ENCODE data around the gene SLC38A11. TPM values are rescaled to one million over a fixed set of nuclear protein-coding genes. Genes with fewer than 3 reads are reported as not detected.
A peak's percentile ranks its signal among the peaks of the same experiment; 100 is the strongest.

SLC38A11 gene
- total and polyA plus RNA-seq, 2 of the 13 experiments (the other 11 are each of a cell fraction or from before 2014, with no cell fraction given): 14.0 to 14.3 TPM

DNA sequence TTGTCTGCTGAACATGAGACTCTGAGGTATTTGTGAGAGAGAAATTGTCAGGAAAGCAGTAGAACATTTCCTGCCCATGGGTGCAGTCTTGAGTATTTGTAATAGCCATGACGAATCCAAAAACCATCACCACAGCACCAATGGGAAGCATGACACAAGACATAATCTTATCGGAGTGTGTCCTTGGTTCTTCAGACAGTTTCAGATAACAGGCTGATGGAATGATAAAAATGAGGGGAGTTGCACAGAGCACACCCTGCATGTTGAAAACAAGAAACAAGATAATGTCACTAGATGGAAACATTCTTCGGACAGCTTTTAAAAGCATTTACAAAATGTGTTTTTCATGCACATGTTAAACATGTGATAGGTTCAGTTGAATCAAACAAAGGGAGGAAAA is 56.9 kb downstream of the SLC38A11 start (continued):
- no peak for TF ChIP-seq STAG1 (CRISPR knock-in tag; IDR thresholded peaks at IDR 0.05)
- TF ChIP-seq MZF1 (CRISPR knock-in tag; IDR thresholded peaks at IDR 0.05; ENCODE audit: borderline replicate concordance): no peak
- TF ChIP-seq, protein P1, sequence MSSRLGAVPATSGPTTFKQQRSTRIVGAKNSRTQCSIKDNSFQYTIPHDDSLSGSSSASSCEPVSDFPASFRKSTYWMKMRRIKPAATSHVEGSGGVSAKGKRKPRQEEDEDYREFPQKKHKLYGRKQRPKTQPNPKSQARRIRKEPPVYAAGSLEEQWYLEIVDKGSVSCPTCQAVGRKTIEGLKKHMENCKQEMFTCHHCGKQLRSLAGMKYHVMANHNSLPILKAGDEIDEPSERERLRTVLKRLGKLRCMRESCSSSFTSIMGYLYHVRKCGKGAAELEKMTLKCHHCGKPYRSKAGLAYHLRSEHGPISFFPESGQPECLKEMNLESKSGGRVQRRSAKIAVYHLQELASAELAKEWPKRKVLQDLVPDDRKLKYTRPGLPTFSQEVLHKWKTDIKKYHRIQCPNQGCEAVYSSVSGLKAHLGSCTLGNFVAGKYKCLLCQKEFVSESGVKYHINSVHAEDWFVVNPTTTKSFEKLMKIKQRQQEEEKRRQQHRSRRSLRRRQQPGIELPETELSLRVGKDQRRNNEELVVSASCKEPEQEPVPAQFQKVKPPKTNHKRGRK (CRISPR knock-in tag; IDR thresholded peaks at IDR 0.05): no peak
- TF ChIP-seq, protein P2, sequence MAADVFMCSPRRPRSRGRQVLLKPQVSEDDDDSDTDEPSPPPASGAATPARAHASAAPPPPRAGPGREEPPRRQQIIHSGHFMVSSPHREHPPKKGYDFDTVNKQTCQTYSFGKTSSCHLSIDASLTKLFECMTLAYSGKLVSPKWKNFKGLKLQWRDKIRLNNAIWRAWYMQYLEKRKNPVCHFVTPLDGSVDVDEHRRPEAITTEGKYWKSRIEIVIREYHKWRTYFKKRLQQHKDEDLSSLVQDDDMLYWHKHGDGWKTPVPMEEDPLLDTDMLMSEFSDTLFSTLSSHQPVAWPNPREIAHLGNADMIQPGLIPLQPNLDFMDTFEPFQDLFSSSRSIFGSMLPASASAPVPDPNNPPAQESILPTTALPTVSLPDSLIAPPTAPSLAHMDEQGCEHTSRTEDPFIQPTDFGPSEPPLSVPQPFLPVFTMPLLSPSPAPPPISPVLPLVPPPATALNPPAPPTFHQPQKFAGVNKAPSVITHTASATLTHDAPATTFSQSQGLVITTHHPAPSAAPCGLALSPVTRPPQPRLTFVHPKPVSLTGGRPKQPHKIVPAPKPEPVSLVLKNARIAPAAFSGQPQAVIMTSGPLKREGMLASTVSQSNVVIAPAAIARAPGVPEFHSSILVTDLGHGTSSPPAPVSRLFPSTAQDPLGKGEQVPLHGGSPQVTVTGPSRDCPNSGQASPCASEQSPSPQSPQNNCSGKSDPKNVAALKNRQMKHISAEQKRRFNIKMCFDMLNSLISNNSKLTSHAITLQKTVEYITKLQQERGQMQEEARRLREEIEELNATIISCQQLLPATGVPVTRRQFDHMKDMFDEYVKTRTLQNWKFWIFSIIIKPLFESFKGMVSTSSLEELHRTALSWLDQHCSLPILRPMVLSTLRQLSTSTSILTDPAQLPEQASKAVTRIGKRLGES (CRISPR knock-in tag; IDR thresholded peaks at IDR 0.05; ENCODE audit: borderline replicate concordance): no peak
- no peak for TF ChIP-seq MED13 (CRISPR knock-in tag; IDR thresholded peaks at IDR 0.05)
- TF ChIP-seq, protein P3, sequence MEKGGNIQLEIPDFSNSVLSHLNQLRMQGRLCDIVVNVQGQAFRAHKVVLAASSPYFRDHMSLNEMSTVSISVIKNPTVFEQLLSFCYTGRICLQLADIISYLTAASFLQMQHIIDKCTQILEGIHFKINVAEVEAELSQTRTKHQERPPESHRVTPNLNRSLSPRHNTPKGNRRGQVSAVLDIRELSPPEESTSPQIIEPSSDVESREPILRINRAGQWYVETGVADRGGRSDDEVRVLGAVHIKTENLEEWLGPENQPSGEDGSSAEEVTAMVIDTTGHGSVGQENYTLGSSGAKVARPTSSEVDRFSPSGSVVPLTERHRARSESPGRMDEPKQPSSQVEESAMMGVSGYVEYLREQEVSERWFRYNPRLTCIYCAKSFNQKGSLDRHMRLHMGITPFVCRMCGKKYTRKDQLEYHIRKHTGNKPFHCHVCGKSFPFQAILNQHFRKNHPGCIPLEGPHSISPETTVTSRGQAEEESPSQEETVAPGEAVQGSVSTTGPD (CRISPR knock-in tag; IDR thresholded peaks at IDR 0.05): no peak
- no peak for TF ChIP-seq PHF20 (CRISPR knock-in tag; IDR thresholded peaks at IDR 0.05)
- TF ChIP-seq ZNF256 (CRISPR knock-in tag; conservative IDR thresholded peaks at IDR 0.05): no peak
- TF ChIP-seq, protein P4, sequence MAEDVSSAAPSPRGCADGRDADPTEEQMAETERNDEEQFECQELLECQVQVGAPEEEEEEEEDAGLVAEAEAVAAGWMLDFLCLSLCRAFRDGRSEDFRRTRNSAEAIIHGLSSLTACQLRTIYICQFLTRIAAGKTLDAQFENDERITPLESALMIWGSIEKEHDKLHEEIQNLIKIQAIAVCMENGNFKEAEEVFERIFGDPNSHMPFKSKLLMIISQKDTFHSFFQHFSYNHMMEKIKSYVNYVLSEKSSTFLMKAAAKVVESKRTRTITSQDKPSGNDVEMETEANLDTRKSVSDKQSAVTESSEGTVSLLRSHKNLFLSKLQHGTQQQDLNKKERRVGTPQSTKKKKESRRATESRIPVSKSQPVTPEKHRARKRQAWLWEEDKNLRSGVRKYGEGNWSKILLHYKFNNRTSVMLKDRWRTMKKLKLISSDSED (CRISPR knock-in tag; IDR thresholded peaks at IDR 0.05): no peak
- TF ChIP-seq ZKSCAN8 (CRISPR knock-in tag; IDR thresholded peaks at IDR 0.05; ENCODE audit: borderline replicate concordance): peak; percentile 69; the same call in 1 of the 2 replicates
- TF ChIP-seq, protein P5, sequence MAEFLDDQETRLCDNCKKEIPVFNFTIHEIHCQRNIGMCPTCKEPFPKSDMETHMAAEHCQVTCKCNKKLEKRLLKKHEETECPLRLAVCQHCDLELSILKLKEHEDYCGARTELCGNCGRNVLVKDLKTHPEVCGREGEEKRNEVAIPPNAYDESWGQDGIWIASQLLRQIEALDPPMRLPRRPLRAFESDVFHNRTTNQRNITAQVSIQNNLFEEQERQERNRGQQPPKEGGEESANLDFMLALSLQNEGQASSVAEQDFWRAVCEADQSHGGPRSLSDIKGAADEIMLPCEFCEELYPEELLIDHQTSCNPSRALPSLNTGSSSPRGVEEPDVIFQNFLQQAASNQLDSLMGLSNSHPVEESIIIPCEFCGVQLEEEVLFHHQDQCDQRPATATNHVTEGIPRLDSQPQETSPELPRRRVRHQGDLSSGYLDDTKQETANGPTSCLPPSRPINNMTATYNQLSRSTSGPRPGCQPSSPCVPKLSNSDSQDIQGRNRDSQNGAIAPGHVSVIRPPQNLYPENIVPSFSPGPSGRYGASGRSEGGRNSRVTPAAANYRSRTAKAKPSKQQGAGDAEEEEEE (CRISPR knock-in tag; IDR thresholded peaks at IDR 0.05; ENCODE audit: borderline replicate concordance): no peak
- TF ChIP-seq, protein P6, sequence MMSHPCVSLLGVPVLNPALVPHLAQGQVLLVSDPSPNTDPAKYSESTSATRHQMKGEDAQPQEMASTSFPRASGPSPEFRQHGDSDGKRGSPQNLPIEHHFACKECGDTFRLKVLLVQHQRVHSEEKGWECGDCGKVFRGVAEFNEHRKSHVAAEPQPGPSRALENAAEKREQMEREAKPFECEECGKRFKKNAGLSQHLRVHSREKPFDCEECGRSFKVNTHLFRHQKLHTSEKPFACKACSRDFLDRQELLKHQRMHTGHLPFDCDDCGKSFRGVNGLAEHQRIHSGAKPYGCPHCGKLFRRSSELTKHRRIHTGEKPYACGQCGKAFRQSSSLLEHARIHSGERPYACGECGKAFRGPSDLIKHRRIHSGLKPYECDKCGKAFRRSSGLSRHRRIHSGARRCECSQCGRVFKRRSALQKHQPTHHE (CRISPR knock-in tag; IDR thresholded peaks at IDR 0.05; ENCODE audit: borderline replicate concordance): no peak
- TF ChIP-seq ZNF605 (CRISPR knock-in tag; IDR thresholded peaks at IDR 0.05): no peak
- TF ChIP-seq, protein P7, sequence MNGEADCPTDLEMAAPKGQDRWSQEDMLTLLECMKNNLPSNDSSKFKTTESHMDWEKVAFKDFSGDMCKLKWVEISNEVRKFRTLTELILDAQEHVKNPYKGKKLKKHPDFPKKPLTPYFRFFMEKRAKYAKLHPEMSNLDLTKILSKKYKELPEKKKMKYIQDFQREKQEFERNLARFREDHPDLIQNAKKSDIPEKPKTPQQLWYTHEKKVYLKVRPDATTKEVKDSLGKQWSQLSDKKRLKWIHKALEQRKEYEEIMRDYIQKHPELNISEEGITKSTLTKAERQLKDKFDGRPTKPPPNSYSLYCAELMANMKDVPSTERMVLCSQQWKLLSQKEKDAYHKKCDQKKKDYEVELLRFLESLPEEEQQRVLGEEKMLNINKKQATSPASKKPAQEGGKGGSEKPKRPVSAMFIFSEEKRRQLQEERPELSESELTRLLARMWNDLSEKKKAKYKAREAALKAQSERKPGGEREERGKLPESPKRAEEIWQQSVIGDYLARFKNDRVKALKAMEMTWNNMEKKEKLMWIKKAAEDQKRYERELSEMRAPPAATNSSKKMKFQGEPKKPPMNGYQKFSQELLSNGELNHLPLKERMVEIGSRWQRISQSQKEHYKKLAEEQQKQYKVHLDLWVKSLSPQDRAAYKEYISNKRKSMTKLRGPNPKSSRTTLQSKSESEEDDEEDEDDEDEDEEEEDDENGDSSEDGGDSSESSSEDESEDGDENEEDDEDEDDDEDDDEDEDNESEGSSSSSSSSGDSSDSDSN (CRISPR knock-in tag; IDR thresholded peaks at IDR 0.05): no peak
- TF ChIP-seq CBX5 (CRISPR knock-in tag; IDR thresholded peaks at IDR 0.05; ENCODE audit: borderline replicate concordance): no peak

All from HepG2 (cell line).